Omental fat pad (tissue), 4 donors: Measurements from ENCODE around the gene ZSWIM7. TPM values are rescaled to one million over a fixed set of nuclear protein-coding genes. Genes with fewer than 3 reads are reported as not detected.

Experiments used
- ATAC-seq: fragments of 150-250 bp; one replicate; pipeline ENCODE4 v1.9.1; 2016; ENCODE audit warnings: mild to moderate bottlenecking, moderate library complexity; ENCODE audit not compliant: low FRiP score
- DNase-seq: peaks from one replicate; pipeline ENCODE4 v3.0.0-alpha.2; 2019; ENCODE audit warnings: low spot score
- total RNA-seq, 4 donors: library from RNA; depleted of rRNA; stranded (reverse); fragments of >200 nt; gene quantifications; one replicate each; pipeline ENCODE4 v1.1.0, GENCODE V29; 2016
- TF ChIP-seq, protein P1 (sequence below), 3 donors: fragments of 450-650 bp; IDR thresholded peaks; one replicate each; pipeline ENCODE4 v1.5.1; 2016 to 2017; ENCODE audit warnings: antibody characterized with exemption in 3 of 3, mild to moderate bottlenecking in 3 of 3, moderate library complexity in 2 of 3

The ZSWIM7 gene
- total RNA-seq, 4 donors from 2014 or later, result 8.6 to 34.0 (median 20.4) TPM

DNA sequence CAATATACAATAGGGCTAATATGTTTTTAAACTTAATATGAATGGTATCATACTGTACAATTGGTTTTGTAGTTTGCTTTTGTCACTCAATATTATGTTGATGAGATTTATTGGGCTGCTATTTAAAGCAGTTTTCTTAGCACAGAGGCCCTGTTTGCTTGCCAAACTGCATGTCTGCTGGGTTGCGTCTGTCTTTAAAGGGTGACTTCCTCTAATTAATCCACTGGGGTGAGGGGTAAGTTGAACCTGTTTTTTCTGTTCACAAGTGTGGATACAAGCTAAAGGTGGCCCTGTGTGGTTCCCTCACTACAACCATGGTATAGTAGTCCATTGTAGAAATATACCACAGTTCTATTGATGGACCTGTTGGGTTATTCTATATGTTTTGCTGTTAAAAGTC is 19.8 kb upstream of the ZSWIM7 start:
- DNase-seq (no peak), ATAC-seq (no peak)
- TF ChIP-seq, protein P1, sequence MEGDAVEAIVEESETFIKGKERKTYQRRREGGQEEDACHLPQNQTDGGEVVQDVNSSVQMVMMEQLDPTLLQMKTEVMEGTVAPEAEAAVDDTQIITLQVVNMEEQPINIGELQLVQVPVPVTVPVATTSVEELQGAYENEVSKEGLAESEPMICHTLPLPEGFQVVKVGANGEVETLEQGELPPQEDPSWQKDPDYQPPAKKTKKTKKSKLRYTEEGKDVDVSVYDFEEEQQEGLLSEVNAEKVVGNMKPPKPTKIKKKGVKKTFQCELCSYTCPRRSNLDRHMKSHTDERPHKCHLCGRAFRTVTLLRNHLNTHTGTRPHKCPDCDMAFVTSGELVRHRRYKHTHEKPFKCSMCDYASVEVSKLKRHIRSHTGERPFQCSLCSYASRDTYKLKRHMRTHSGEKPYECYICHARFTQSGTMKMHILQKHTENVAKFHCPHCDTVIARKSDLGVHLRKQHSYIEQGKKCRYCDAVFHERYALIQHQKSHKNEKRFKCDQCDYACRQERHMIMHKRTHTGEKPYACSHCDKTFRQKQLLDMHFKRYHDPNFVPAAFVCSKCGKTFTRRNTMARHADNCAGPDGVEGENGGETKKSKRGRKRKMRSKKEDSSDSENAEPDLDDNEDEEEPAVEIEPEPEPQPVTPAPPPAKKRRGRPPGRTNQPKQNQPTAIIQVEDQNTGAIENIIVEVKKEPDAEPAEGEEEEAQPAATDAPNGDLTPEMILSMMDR (IDR thresholded peaks at IDR 0.05), result no peak

DNA sequence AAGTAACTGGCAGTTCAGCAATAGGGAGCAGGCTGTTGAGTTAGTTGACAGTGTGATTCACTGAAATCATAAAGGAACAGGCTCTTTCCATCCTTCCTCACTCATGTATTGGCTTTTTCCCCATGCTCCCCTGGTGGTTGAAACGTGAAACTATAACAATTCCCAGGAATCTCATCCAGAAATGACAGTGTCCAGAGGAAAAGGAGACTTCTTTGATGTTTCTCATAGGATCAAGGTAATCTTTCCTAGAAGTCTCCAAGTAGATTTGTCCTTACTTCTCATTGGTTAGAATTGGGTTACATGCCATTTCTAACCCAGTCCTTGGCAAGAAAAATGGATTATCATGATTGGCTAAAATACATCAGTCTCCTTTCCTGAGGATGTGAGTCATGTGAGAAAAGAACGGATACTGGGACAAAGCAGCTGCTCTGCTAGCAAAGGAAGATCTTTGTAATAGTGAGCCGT is 14.5 kb upstream of the ZSWIM7 start:
- DNase-seq (no peak), ATAC-seq (peak; percentile 40)
- TF ChIP-seq, protein P1 (IDR thresholded peaks at IDR 0.05), result no peak

DNA sequence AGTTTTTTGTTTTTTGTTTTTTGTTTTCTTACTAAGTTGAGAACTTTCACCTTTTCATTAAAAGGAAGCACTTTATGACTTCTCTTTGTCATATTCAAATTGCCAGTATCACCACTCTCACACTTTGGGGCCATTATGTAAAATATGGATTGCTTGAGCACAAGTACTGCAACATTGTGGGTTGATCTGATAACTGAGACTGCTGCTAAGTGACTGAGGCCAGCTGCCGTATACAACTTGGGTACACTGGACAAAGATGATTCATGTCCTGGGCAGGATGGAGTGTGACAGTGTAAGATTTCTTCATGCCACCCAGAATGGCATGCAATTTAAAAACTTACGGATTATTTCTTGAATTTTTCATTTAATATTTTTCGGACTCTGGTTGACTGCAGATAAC is 7.9 kb upstream of the ZSWIM7 start:
- DNase-seq, result no peak
- TF ChIP-seq, protein P1 (IDR thresholded peaks at IDR 0.05), result no peak
- no peak for ATAC-seq

DNA sequence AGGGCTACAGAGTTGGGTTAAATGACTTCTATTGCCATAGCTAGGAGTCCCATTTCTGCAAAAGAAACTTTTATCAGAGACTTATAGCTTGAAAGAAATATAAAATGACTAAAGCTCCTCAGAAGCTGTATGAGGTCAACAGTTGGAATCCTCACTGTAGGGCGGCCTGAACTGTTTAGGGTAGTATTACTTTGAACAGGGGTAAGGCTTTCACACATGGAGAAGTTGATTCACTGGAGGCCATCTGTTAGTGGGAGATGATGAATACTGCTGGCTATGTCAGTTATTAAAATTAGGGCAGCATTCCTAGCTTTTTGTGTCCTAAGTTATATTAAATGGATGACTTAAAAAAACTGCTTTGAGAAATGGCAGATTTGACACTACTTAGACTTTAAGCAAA is 6.1 kb upstream of the ZSWIM7 start:
- TF ChIP-seq, protein P1 (IDR thresholded peaks at IDR 0.05), result no peak
- ATAC-seq (no peak), DNase-seq (no peak)

DNA sequence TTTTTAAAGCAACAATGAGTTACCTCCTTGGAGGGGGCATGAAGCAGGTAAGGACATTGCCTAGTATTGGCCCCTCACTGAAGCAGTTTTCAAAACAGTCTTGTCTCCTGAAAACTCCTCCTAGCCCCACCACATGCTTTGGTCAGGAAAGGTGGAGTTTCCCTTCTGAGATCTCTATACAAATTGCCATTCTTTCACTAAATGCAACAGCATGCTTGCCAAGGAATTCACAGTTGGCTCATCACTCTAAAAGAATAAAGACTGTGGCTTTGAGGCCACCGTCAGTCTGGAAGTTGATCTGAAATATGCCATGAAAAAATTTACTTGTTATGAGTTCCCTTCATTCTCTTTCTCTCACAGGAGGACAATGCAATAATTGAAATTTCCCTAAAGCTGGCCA is 4.3 kb upstream of the ZSWIM7 start:
- TF ChIP-seq, protein P1 (IDR thresholded peaks at IDR 0.05), result no peak
- DNase-seq, result no peak
- no peak for ATAC-seq

DNA sequence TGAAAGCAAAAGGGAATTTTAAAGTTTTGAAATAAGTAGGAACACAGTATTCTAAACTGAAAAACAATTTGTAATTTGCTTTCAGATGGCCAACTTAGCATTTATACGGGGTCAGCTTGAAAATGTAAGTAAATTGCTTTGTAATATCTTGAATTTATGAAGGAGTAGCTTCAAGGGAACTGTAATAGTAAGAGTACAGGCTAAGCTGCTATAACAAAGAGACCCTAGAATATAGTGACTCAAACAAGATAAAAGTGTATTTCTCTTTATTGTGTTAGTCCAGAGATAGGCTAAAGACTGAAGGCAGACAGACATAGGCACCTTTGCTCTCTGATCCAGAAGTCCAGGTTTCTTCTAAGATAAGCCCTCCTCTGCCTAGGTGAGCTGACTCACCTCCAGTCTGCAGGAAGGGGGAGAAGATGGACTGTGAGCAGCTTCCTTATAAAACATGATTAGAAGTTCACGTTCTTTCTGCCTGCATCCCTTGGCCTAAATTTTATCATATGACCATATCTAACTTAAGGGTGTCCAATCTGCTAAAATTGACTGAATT is 3.3 kb upstream of the ZSWIM7 start:
- DNase-seq (no peak), ATAC-seq (no peak)
- TF ChIP-seq, protein P1 (IDR thresholded peaks at IDR 0.05), result no peak

DNA sequence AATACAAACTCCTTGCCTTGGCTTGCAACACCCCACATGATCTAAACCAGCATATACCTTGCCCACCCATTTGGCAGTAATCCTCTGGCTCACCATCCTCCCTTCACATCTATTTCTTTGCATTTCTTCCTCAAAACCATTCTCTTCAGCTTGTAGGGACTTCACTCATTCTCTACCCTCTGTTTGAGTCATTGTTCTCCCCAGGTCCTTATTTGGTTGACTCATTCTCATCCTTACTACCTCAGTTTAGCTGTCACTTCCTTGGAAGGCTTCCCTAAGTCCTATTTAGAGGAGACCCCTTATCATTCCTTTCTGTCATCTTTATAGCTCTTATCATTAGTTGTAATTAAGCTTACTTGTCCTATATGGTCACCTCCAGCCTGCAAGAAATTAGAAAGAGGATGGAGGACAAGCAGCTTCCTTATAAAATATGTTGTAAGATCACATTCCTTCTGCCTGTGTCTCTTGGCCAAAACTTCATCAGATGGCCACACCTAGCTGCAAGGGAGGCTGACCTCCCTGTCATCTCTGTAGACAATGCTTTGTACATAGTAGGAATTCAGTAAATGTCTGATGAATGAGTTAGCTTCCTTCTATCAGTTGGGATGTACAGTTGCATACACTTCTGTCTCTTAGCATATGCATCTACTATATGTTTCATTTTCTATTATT is 1.9 kb upstream of the ZSWIM7 start:
- TF ChIP-seq, protein P1 (IDR thresholded peaks at IDR 0.05), result no peak
- DNase-seq (no peak), ATAC-seq (no peak)
